ENCODE data around the gene ARHGAP19. TPM values are rescaled to one million over a fixed set of nuclear protein-coding genes. Genes with fewer than 3 reads are reported as not detected.

Gene ARHGAP19
- total RNA-seq, 2 experiments from 2014 or later: 48.3 to 50.4 TPM

GRCh38 chr10:97318772-97319651, 26.6 kb upstream of the ARHGAP19 start, which contains the start of gene FRAT1:
TSS of gene FRAT1 (plus strand) at chr10:97319271. CDS start at chr10:97319454, 183 bp downstream.
- Mint-ChIP-seq H3K4me3 (peak within 1 kb of the TSS; percentile 82), H3K9me3 (ENCODE audit: low read depth) (no peaks in the 10 kb centered on the region)

GRCh38 chr10:97314671-97315070, 22.2 kb upstream of the ARHGAP19 start:
- H3K9me3 Mint-ChIP-seq (ENCODE audit: low read depth): no peaks in the 10 kb centered on the region
- no peaks in the 10 kb centered on the region for H3K27me3 Mint-ChIP-seq
- no peak overlapping the region for H3K27ac Mint-ChIP-seq
- ATAC-seq (no peak), DNase-seq (no peak)
- H3K4me3 Mint-ChIP-seq: no peak overlapping the region
- CTCF ChIA-PET: interaction anchor here (0.6 kb wide), 1 partner anchor 413 kb away, joined by 5 read pairs; no protein-coding TSS in a partner anchor
- H3K4me1 Mint-ChIP-seq: peaks cover 4% of the 10 kb centered on the region
- H3K36me3 Mint-ChIP-seq: no peaks in the 10 kb centered on the region

More at GRCh38 chr10:97318772-97319651, 26.6 kb upstream of the ARHGAP19 start, which contains the start of gene FRAT1:
- Mint-ChIP-seq H3K36me3 (no peaks in the 10 kb centered on the region), H3K27ac (peak within 1 kb of the TSS; percentile 99), H3K4me1 (peaks cover 22% of the 10 kb centered on the region), H3K27me3 (no peaks in the 10 kb centered on the region)
- CTCF ChIA-PET: interaction anchor here (0.9 to 2.0 kb wide), 7 partner anchors 11 to 81 kb away, joined by 3 to 35 read pairs (median 4); partner anchors contain the start of genes ARHGAP19 and FRAT2
- ATAC-seq (peak; percentile 79), DNase-seq (peak; percentile 91)

- Mint-ChIP-seq H3K9me3 (ENCODE audit: low read depth) (no peaks in the 10 kb centered on the region), H3K36me3 (no peaks in the 10 kb centered on the region), H3K4me1 (no peaks in the 10 kb centered on the region), H3K27ac (no peak overlapping the region), H3K27me3 (no peaks in the 10 kb centered on the region), H3K4me3 (no peak overlapping the region)
- DNase-seq (no peak), ATAC-seq (no peak)
- CTCF ChIA-PET: no interaction called here
Measured at GRCh38 chr10:97312897-97313296, 20.5 kb upstream of the ARHGAP19 start.

- Mint-ChIP-seq H3K27me3 (no peaks in the 10 kb centered on the region), H3K27ac (no peak overlapping the region), H3K9me3 (ENCODE audit: low read depth) (no peaks in the 10 kb centered on the region), H3K4me3 (no peak overlapping the region), H3K36me3 (no peaks in the 10 kb centered on the region), H3K4me1 (no peaks in the 10 kb centered on the region)
- DNase-seq (no peak), ATAC-seq (no peak)
- CTCF ChIA-PET: no interaction called here
Measured at GRCh38 chr10:97311111-97311626, 18.7 kb upstream of the ARHGAP19 start.

- no peaks in the 10 kb centered on the region for H3K4me1 Mint-ChIP-seq
- no peak overlapping the region for H3K27ac Mint-ChIP-seq
- no peak for ATAC-seq
- CTCF ChIA-PET: interaction anchor here (1.1 kb wide), 1 partner anchor 10 kb away, joined by 3 read pairs; no protein-coding TSS in a partner anchor
- no peak overlapping the region for H3K4me3 Mint-ChIP-seq
- no peaks in the 10 kb centered on the region for H3K9me3 Mint-ChIP-seq (ENCODE audit: low read depth)
- H3K36me3 Mint-ChIP-seq: no peaks in the 10 kb centered on the region
- no peaks in the 10 kb centered on the region for H3K27me3 Mint-ChIP-seq
- DNase-seq: no peak
Measured at GRCh38 chr10:97307866-97308780, 15.7 kb upstream of the ARHGAP19 start.

- H3K27me3 Mint-ChIP-seq: no peaks in the 10 kb centered on the region
- no peaks in the 10 kb centered on the region for H3K36me3 Mint-ChIP-seq
- no peak overlapping the region for H3K4me3 Mint-ChIP-seq
- no peak overlapping the region for H3K27ac Mint-ChIP-seq
- no peak for ATAC-seq
- H3K4me1 Mint-ChIP-seq: no peaks in the 10 kb centered on the region
- H3K9me3 Mint-ChIP-seq (ENCODE audit: low read depth): no peaks in the 10 kb centered on the region
- CTCF ChIA-PET: interaction anchor here (1.1 kb wide), 1 partner anchor 11 kb away, joined by 3 read pairs; no protein-coding TSS in a partner anchor
- DNase-seq: no peak
Measured at GRCh38 chr10:97307441-97307840, 15.0 kb upstream of the ARHGAP19 start.

- DNase-seq: no peak
- Mint-ChIP-seq H3K9me3 (ENCODE audit: low read depth) (no peaks in the 10 kb centered on the region), H3K4me1 (peaks cover 3% of the 10 kb centered on the region), H3K4me3 (no peak overlapping the region), H3K36me3 (no peaks in the 10 kb centered on the region), H3K27me3 (no peaks in the 10 kb centered on the region), H3K27ac (no peak overlapping the region)
- CTCF ChIA-PET: no interaction called here
- no peak for ATAC-seq
Measured at GRCh38 chr10:97302088-97302791, 9.8 kb upstream of the ARHGAP19 start.

GRCh38 chr10:97300980-97301379, 8.5 kb upstream of the ARHGAP19 start:
- Mint-ChIP-seq H3K4me3 (no peak overlapping the region), H3K4me1 (peaks cover 3% of the 10 kb centered on the region), H3K36me3 (no peaks in the 10 kb centered on the region), H3K9me3 (ENCODE audit: low read depth) (no peaks in the 10 kb centered on the region), H3K27me3 (no peaks in the 10 kb centered on the region), H3K27ac (no peak overlapping the region)
- no peak for ATAC-seq
- DNase-seq: no peak
- CTCF ChIA-PET: no interaction called here

GRCh38 chr10:97298223-97298571, 5.8 kb upstream of the ARHGAP19 start:
- CTCF ChIA-PET: no interaction called here
- no peaks in the 10 kb centered on the region for H3K36me3 Mint-ChIP-seq
- no peaks in the 10 kb centered on the region for H3K27me3 Mint-ChIP-seq
- peaks cover 7% of the 10 kb centered on the region for H3K4me1 Mint-ChIP-seq
- H3K4me3 Mint-ChIP-seq: no peak overlapping the region
- H3K27ac Mint-ChIP-seq: no peak overlapping the region
- no peaks in the 10 kb centered on the region for H3K9me3 Mint-ChIP-seq (ENCODE audit: low read depth)
- DNase-seq (no peak), ATAC-seq (no peak)

- Mint-ChIP-seq H3K36me3 (no peaks in the 10 kb centered on the region), H3K4me1 (peaks cover 9% of the 10 kb centered on the region), H3K27me3 (no peaks in the 10 kb centered on the region), H3K27ac (no peak overlapping the region), H3K9me3 (ENCODE audit: low read depth) (no peaks in the 10 kb centered on the region), H3K4me3 (no peak overlapping the region)
- CTCF ChIA-PET: no interaction called here
- ATAC-seq (no peak), DNase-seq (no peak)
Measured at GRCh38 chr10:97297556-97298222, 5.3 kb upstream of the ARHGAP19 start.

GRCh38 chr10:97292862-97293198, 393 bp upstream of the ARHGAP19 start:
- Mint-ChIP-seq H3K9me3 (ENCODE audit: low read depth) (no peaks in the 10 kb centered on the region), H3K4me3 (peak overlapping the region; percentile 88), H3K4me1 (peaks cover 26% of the 10 kb centered on the region), H3K27me3 (no peaks in the 10 kb centered on the region), H3K36me3 (peaks cover 15% of the 10 kb centered on the region), H3K27ac (peak overlapping the region; percentile 88)
- CTCF ChIA-PET: interaction anchor here (1.2 to 2.1 kb wide), 3 partner anchors 27 to 220 kb away, joined by 3 to 9 read pairs (median 6); partner anchors contain the start of gene FRAT1
- ATAC-seq (no peak), DNase-seq (no peak)

- H3K4me1 Mint-ChIP-seq: peaks cover 26% of the 10 kb centered on the region
- CTCF ChIA-PET: interaction anchor here (1.2 to 2.1 kb wide), 3 partner anchors 28 to 219 kb away, joined by 3 to 9 read pairs (median 6); partner anchors contain the start of gene FRAT1
Measured at GRCh38 chr10:97291357-97292096, 910 bp downstream of the ARHGAP19 start.

More at GRCh38 chr10:97291357-97292096, 910 bp downstream of the ARHGAP19 start:
- Mint-ChIP-seq H3K27me3 (no peaks in the 10 kb centered on the region), H3K9me3 (ENCODE audit: low read depth) (no peaks in the 10 kb centered on the region), H3K4me3 (peak overlapping the region; percentile 88), H3K36me3 (peaks cover 18% of the 10 kb centered on the region), H3K27ac (peak overlapping the region; percentile 84)
- ATAC-seq (no peak), DNase-seq (no peak)
